Measurements from ENCODE around the gene RHBDD1. TPM values are rescaled to one million over a fixed set of nuclear protein-coding genes. Genes with fewer than 3 reads are reported as not detected.

The RHBDD1 gene
- total and polyA plus RNA-seq, 12 donors, result 3.9 to 47.8 (median 25.9) TPM

GRCh38 chr2:226984750-226985582, 149.1 kb downstream of the RHBDD1 start:
- TF ChIP-seq POLR2A (IDR thresholded peaks at IDR 0.05), result no peak
- TF ChIP-seq CTCF (IDR thresholded peaks at IDR 0.05), result peak; percentile 48 to 87 (median 83)
- Histone ChIP-seq H3K9me3 (replicated peaks in 1 of 3) (no peaks in the 10 kb centered on the region), H3K27ac (peak overlapping the region in 1 of 5 donors; percentile 19), H3K4me1 (replicated peaks in 1 of 2) (peaks cover 0 to 17% of the 10 kb centered on the region in 2 donors), H3K4me3 (no peak overlapping the region), H3K27me3 (no peaks in the 10 kb centered on the region), H3K36me3 (replicated peaks in 1 of 2) (no peaks in the 10 kb centered on the region)
- intact Hi-C loops (cut with DNase I), result loop anchor here (5.0 to 10.0 kb wide), 3 partner anchors 180 to 1318 kb away; no protein-coding TSS in a partner anchor
- WGBS, 4 donors, result 18 to 25% (median 20%) methylated on average over 8 of the region's 8 CpGs
- DNase-seq, result peak; percentile 42 to 80 (median 57)

- TF ChIP-seq POLR2A (IDR thresholded peaks at IDR 0.05) (no peak), CTCF (IDR thresholded peaks at IDR 0.05) (no peak)
- H3K36me3 ChIP-seq (replicated peaks in 1 of 2), result no peaks in the 10 kb centered on the region
- intact Hi-C loops (cut with DNase I), result loop anchor here (5.0 to 10.0 kb wide), 2 partner anchors 181 to 1098 kb away; no protein-coding TSS in a partner anchor
- WGBS, 4 donors, result 7 to 35% (median 19%) methylated on average over 4 to 5 of the region's 5 CpGs
- peaks cover 0 to 17% of the 10 kb centered on the region in 2 donors for H3K4me1 ChIP-seq (replicated peaks in 1 of 2)
- H3K27ac ChIP-seq, result no peak overlapping the region
- H3K27me3 ChIP-seq, result no peaks in the 10 kb centered on the region
- DNase-seq, result no peak
- no peak overlapping the region for H3K4me3 ChIP-seq
- no peaks in the 10 kb centered on the region for H3K9me3 ChIP-seq (replicated peaks in 1 of 3)
Observed at GRCh38 chr2:226985583-226985946, 149.7 kb downstream of the RHBDD1 start.

GRCh38 chr2:226991663-226992062, 155.8 kb downstream of the RHBDD1 start:
- H3K4me1 ChIP-seq (replicated peaks in 1 of 2), result peaks cover 7 to 14% of the 10 kb centered on the region in 2 donors
- TF ChIP-seq CTCF (IDR thresholded peaks at IDR 0.05), result no peak
- TF ChIP-seq POLR2A (IDR thresholded peaks at IDR 0.05), result no peak
- DNase-seq, result no peak
- 78 to 93% (median 86%) methylated on average over 2 of the region's 2 CpGs for WGBS, 4 donors
- no peaks in the 10 kb centered on the region for H3K36me3 ChIP-seq (replicated peaks in 1 of 2)
- H3K9me3 ChIP-seq (replicated peaks in 1 of 3), result no peaks in the 10 kb centered on the region
- no peak overlapping the region for H3K27ac ChIP-seq
- no peak overlapping the region for H3K4me3 ChIP-seq
- intact Hi-C loops (cut with DNase I), result no loop called here
- no peaks in the 10 kb centered on the region for H3K27me3 ChIP-seq

GRCh38 chr2:226993171-226993570, 157.3 kb downstream of the RHBDD1 start:
- no peaks in the 10 kb centered on the region for H3K36me3 ChIP-seq (replicated peaks in 1 of 2)
- no peak for TF ChIP-seq POLR2A (IDR thresholded peaks at IDR 0.05)
- no peak for TF ChIP-seq CTCF (IDR thresholded peaks at IDR 0.05)
- H3K4me1 ChIP-seq (replicated peaks in 1 of 2), result peaks cover 7 to 14% of the 10 kb centered on the region in 2 donors
- H3K27ac ChIP-seq, result no peak overlapping the region
- no peak overlapping the region for H3K4me3 ChIP-seq
- intact Hi-C loops (cut with DNase I), result no loop called here
- no peaks in the 10 kb centered on the region for H3K9me3 ChIP-seq (replicated peaks in 1 of 3)
- no peaks in the 10 kb centered on the region for H3K27me3 ChIP-seq
- WGBS, 4 donors, result 85 to 92% (median 90%) methylated on average over 4 of the region's 4 CpGs
- no peak for DNase-seq
